ENCODE measurements around the gene SETD7.

GRCh38 chr4:139567159-139567870 lies 11.3 kb upstream of the SETD7 start:
- TF ChIP-seq CTCF (IDR thresholded peaks at IDR 0.05) (no peak), POLR2A (IDR thresholded peaks at IDR 0.05) (no peak)
